GM10847 (cell line): ENCODE measurements around the gene GPC4.

ENCODE experiments used
- POLR2A ChIP-seq: IDR thresholded peaks from 2 replicates; pipeline ENCODE4 v1.6.1; 2011; ENCODE audit not compliant: insufficient read length; ENCODE audit errors: extremely low read depth

Gene GPC4

GRCh38 chrX:133359466-133359865, 55.8 kb downstream of the GPC4 start:
- TF ChIP-seq POLR2A: no peak

- no peak for TF ChIP-seq POLR2A
Observed at GRCh38 chrX:133353233-133353632, 62.1 kb downstream of the GPC4 start.

GRCh38 chrX:133350751-133351150, 64.5 kb downstream of the GPC4 start:
- no peak for TF ChIP-seq POLR2A

DNA sequence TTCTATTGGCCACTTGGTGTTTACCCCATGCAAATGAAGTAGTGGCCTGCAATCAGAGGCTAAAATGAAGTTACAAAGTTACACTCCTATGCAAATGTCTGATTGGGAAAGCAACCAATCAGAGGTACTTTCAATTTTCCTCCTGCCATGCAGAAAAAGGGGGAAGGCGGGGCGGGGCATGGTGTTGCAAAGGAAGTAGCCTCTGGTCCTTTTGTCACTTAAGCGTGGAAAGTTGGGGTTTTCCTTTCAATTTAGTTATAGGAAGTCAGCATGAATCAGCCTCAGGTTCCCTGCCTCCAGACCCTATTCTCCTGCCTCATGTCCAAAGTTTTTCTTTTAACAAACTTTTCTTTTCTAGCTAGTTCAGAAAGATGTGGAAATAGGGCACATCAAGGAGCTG, 69.3 kb downstream of the GPC4 start:
- no peak for TF ChIP-seq POLR2A

GRCh38 chrX:133339566-133339965, 75.7 kb downstream of the GPC4 start:
- TF ChIP-seq POLR2A: no peak

- no peak for TF ChIP-seq POLR2A
Observed at GRCh38 chrX:133337250-133337649, 78.0 kb downstream of the GPC4 start.

DNA sequence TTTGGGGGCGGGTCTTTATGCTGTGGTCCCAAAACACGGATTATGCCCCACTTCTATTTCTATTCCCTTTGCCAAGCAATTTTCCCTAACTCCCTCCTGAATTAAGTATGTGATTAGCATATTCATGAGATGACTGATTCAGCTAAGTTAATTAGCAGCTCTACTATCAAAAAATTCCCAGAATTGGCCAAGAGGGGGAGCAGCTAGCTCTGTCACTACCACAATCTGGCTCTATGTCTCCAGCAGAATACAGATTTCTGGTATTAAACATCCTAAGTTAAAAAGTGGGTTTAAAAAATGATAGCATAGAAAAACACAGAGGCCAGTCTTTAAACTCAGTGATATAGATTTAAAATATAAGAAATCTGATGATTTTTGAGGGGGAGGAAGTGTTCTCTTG, 80.3 kb downstream of the GPC4 start:
- TF ChIP-seq POLR2A: no peak

GRCh38 chrX:133333154-133333750, 82.0 kb downstream of the GPC4 start:
- TF ChIP-seq POLR2A: no peak

DNA sequence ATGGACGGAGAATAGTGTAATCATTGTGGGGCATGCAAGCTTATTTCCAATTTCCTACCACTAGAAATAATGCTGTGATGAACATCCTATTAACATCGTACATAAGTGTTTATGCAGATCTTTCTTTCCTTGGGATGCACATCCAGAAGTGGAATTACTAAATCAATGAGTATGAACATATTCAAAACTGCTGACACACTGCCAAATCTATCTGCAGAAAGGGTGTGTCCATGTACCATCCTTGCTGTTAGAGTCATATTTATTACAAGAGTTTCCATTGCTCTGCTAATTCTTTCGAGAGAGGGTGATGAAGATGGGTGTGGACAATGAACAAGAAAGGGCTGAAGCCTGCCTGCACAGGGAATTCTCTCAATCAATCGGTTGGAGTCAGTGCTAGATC, 82.6 kb downstream of the GPC4 start:
- TF ChIP-seq POLR2A: no peak

DNA sequence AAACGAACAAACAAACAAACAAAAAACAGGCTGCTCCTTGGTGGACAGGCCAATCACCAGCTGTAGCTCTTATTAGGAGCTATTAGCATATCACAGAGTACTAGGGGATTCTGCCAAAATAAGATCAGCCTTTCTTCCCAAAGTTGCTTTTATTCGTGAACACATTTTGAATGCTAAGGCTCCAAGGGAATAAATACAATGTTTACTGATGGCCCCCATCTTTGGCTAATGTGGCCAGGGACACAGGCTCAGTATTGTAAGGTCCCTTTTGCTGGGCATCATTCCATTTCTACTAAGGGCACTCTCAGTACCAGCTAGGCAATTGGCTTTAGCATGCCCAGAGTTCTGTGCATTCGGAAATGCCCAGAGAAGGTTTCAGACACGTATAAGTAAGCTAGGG, 84.3 kb downstream of the GPC4 start:
- no peak for TF ChIP-seq POLR2A

DNA sequence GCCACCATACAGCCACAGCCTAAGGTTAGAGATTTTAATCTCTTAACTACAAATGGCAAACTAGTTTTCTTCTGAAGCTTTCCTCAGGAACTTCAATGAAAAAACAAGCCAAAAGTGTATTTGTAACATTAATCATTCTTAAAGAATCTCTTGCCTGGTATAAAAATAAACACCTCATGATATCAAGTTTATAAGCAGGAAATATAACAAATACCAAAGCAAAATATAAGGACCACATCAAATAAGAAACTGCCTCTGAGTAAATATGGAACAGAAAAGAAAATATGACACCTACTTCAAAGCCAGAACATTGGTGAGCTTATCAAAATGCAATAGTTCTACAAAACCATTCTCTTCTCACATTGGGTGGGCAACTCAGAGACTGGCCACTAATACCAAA, 89.9 kb downstream of the GPC4 start:
- TF ChIP-seq POLR2A: no peak

- TF ChIP-seq POLR2A: no peak
Observed at GRCh38 chrX:133323431-133323830, 91.9 kb downstream of the GPC4 start.

- TF ChIP-seq POLR2A: no peak
Observed at GRCh38 chrX:133321451-133321850, 93.8 kb downstream of the GPC4 start.

DNA sequence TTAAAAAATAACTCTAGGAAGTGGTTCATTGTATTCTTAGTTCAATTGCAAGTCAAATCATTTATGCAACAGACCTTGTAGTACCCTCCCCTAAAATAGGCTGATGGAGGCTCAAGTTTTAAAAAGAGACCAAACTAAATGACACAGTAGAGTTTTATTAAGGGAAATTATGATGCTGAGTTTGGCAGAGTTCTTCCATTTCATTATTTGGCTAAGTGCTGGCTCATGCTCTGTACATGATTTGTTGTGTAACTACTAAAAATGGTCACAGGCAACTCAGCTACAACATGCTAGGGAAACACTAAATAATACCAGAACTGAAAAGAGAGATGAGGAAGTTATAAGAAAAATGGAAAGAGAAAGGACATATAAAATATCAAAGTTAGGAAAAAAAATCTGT, 101.0 kb downstream of the GPC4 start:
- TF ChIP-seq POLR2A: no peak

DNA sequence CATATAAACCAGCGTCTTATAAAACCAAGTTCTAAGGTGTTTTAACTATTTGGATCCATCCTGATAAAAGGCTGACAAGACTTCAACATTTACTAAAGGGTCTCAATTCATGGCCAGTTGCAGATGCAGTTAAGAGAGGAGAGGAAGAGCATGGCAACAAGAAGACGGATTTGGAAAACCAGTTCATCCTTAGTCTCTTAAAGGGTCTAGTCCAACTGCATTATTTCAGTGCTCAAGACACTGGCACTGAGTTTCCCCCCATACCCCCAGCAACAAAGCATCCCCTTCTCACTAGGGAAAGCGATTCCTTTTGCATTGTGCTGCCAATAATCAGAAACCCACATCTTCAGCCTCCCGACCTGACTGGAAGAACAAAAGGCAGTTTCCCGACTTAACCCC, 106.8 kb downstream of the GPC4 start:
- no peak for TF ChIP-seq POLR2A

- no peak for TF ChIP-seq POLR2A
Observed at GRCh38 chrX:133307637-133308498, 107.4 kb downstream of the GPC4 start.

DNA sequence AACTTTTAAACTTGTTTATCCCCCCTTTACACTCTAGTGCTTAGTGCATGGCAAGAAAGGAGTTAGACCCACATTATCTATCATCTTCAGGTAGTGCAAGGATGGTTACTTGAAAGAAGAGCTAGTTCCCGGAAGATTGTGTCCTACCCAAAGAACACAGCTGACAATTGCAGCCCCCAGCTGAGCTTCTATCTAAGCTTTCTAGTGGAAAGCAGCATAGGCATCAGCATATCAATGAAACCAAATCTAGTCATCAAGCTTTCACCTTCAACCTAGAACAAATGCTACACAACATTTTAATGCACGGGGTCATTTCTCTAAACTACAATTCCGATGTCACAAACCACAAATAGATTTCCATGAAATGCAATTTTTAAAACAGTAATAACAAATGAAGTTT, 108.2 kb downstream of the GPC4 start:
- TF ChIP-seq POLR2A: no peak
